HTR-8/SVneo (cell line): ENCODE measurements around the gene GATA3.

Experiments
- DNase-seq: peaks from one replicate; pipeline ENCODE4 v3.0.0; 2011; ENCODE audit warnings: low spot score, mixed read lengths; ENCODE audit not compliant: insufficient read length
- FAIRE-seq: peaks from 2 replicates; lab custom pipeline; 2011; peaks lifted over from hg19 to GRCh38; lab: Jason Lieb, UNC

Gene GATA3

DNA sequence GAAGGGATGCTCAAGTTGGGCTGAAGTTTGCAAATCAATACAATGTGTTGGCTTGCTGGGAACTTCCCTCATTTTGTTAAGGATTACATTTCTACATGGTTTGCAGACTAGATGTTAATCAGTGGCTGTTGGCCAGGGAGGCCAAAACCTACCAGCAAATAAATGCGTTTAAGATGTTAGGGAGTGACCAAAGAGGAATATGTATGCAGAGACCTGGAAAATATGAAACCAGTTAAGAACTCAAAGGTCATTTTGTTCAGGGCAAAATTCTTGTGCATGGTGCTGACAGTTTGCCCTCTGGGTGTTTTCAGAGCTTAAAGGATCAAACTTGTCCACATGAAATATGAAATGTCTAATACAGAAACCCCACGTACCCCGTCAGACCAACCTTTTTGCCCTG lies 30.3 kb downstream of the GATA3 start:
- FAIRE-seq (no peak), DNase-seq (no peak)

- FAIRE-seq (no peak), DNase-seq (no peak)
These were observed 30.8 kb downstream of the GATA3 start for GRCh38 chr10:8085251-8085650.

DNA sequence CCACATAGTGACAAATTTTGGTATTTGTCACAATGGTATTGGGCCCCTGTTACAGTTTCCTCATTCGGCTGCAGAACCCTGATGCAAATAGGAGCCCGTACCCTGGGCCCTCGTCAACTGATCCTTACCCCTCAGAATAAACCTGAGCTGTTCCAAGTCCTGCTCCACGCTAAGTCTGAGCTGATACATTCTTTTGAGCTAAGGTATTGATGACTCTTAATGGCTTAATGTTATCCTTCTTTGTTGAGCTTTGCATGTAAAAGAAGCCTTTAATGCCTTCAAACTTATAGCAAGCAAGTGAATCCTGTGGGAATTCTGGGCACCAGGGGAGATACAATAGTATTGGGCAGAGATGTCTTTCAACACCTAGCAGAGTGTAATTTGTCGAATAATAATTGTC lies 31.8 kb downstream of the GATA3 start:
- no peak for FAIRE-seq
- no peak for DNase-seq

DNA sequence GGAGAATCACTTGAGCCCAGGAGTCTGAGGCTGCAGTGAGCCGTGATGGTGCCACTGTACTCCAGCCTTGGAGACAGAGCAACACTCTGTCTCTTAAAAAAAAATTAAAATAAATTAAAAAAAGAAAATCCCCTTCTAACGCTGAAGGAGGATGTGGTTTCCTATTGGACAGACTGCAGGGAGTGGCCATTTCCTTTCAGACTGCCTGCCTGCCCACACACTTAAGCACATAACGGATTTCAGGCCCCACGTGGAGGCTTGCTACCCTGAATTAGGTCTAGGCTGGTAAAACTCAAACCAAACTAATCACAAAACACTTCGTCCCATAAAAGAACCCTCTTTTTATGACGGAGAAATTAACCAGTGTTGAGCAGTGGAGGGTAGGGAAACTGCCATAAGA lies 34.0 kb downstream of the GATA3 start:
- DNase-seq: no peak

DNA sequence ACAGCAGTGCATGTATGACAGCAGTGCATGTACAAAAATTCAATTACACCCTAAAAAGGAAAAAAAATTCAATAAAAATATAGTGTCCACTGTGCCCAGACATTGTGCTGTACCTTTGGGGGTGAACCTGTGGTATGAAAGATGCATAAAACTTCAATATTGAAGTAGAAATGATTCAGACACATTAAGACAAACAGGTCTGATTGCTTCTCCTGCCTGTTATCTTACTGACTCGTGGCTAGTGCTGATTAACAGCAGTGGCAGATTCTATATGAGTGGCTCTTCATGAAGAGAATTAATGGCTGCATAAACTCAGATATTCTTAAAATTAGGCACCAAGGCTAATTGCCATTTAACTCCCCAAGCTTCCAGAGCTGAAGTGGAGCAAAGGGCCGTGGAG lies 37.9 kb downstream of the GATA3 start:
- DNase-seq (no peak), FAIRE-seq (no peak)

More for the DNA sequence above, 34.0 kb downstream of the GATA3 start:
- FAIRE-seq: no peak

GRCh38 chr10:8095959-8096358 lies 41.5 kb downstream of the GATA3 start:
- DNase-seq: no peak
- FAIRE-seq: no peak

- no peak for FAIRE-seq
- DNase-seq: no peak
These were observed 42.4 kb downstream of the GATA3 start for GRCh38 chr10:8096931-8097330.

- FAIRE-seq (no peak), DNase-seq (no peak)
These were observed 45.9 kb downstream of the GATA3 start for GRCh38 chr10:8100366-8100765.

DNA sequence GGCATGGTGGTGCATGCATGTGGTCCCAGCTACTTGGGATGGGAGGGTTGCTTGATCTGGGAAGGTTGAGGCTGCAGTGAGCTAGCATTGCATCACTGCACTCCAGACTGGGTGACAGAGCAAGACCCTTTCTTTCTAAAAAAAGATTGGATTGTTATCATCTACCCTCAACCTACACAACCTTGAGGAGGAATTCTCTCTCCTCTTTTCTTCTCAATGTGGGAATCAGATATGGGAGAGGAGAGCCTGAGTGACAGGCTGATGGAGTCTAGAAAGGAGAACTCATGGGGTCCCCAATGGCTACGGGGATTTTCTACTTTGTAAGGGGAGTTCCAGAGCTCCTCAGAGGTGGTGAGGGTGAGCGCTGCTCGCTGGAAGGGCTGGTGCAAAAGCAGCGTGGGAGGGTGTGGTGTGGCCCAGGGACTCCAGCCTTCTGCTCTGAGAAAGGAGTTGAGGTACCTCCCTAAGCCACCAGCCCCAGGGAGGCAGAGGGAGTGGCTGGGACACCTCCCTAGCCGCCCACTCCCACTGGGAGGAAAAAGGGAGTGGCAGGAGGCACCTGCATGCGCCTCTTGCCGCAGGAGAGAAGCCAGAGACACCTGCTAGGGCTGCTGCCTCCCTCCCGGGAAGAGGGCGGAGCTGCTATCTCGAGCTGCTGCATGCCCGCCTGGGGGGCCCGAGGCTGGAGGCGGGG lies 48.4 kb downstream of the GATA3 start:
- FAIRE-seq: no peak
- DNase-seq: no peak

DNA sequence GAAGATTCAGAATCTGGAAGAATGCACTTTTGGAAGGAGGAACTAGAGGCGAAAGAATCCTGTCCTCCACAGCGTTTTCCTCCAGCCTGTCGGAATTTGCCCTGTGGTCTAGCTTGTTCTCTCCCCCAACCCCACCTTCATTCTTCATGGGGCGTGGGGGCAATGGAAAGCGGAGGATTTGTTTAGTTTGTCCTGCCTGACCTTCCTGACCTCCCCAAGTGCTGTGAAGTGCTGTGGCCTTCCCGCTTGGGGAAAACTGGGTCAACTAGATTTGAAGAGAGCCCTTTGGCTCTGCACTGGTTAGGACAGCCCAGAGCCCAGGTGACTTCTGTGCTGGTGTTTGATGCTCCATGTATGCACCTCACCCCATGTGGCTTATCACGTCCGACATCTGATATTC lies 49.1 kb downstream of the GATA3 start:
- no peak for FAIRE-seq
- no peak for DNase-seq

DNA sequence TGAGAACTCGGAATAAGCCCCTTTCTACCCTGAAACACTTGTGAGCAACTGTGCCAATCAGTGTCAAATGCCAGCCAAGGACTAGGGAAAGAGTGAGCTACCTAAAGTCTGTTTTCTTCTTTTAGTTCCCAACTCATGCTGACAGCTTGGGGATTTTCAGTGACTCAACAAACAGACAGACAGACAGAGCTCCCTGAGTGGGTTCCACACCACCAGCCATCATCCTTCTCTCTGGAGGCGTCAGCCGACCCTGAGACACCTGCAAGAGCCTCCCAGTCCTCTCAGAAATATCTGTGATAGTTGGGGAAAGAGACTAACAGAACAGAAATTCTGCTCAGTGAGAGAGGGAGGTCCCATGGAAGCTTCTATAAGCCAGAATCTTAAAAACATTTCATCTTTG lies 49.5 kb downstream of the GATA3 start:
- no peak for FAIRE-seq
- no peak for DNase-seq

- DNase-seq (no peak), FAIRE-seq (no peak)
These were observed 50.2 kb downstream of the GATA3 start for GRCh38 chr10:8104721-8105120.

DNA sequence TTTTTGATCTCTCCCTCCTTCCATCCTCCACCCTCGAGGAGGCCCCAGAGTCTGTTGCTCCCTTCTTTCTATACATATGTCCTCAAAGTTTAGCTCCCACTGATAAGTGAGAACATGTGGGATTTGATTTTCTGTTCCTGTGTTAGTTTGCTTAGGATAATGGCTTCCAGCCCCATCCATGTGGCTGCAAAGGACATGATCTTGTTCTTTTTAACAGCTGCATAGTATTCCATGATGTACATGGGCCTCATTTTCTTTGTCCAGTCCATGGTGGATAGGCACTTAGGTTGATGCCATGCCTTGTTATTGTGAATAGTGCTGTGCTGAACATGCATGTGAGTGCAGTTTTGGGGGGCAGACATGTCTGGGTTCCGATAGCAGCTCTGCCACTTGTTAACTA lies 51.4 kb downstream of the GATA3 start:
- FAIRE-seq (no peak), DNase-seq (no peak)

GRCh38 chr10:8112230-8112905 lies 57.9 kb downstream of the GATA3 start:
- no peak for DNase-seq
- no peak for FAIRE-seq

DNA sequence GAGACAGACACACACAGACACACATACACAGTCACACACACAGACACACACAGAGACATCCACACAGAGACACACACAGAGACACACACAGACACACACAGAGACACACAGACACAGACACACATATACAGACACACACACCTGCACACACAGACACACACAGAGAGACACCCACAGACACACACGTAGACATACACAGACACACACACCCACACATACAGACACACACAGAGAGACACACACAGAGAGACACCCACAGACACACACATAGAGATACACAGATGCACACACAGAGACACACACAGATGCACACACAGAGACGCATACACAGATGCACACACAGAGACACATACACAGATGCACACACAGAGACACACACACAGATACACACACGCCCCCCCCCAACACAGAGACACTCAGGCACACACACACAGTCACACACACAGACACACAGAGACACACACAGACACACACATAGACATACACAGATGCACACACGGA lies 58.5 kb downstream of the GATA3 start:
- FAIRE-seq (peak; percentile 94), DNase-seq (no peak)

- FAIRE-seq: no peak
- no peak for DNase-seq
These were observed 59.1 kb downstream of the GATA3 start for GRCh38 chr10:8113616-8114015.

GRCh38 chr10:8114741-8115617 lies 60.5 kb downstream of the GATA3 start:
- FAIRE-seq (no peak), DNase-seq (no peak)

DNA sequence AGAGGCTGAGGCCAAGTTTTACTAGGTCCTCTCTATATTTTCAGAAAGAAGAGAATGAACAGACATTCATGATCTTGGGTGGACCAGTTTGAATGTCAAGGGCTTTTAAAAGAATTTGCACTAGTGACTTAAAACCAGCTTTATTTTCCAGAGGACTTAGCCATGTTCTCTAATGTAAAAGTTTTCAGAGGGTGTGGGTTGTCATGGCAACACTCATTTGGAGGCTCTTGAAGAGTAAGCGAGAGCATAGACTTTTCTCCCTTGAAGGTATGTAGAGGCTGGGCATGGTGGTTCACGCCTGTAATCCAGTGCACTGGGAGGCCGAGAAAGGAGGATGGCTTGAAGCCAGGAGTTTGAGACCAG lies 61.1 kb downstream of the GATA3 start:
- DNase-seq: no peak
- FAIRE-seq: no peak

DNA sequence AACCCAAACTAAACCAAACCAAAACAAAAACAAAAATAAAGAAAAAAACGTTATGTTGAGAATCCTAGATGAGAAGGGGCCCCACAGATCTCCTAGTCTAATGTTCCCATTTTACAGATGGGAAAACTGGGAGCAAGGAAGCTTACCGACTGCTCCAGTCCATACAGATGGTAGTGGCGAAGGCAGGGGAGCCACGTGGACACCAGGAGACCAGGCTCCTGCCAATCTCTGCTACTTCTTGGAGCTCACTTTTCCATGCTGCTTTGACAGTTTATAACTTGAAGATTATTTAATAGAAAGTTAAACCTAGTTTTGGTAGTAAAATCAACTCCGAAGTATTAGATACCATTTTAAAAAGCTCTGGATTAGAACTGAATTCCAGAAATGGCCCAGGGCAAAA lies 62.0 kb downstream of the GATA3 start:
- no peak for FAIRE-seq
- DNase-seq: no peak

DNA sequence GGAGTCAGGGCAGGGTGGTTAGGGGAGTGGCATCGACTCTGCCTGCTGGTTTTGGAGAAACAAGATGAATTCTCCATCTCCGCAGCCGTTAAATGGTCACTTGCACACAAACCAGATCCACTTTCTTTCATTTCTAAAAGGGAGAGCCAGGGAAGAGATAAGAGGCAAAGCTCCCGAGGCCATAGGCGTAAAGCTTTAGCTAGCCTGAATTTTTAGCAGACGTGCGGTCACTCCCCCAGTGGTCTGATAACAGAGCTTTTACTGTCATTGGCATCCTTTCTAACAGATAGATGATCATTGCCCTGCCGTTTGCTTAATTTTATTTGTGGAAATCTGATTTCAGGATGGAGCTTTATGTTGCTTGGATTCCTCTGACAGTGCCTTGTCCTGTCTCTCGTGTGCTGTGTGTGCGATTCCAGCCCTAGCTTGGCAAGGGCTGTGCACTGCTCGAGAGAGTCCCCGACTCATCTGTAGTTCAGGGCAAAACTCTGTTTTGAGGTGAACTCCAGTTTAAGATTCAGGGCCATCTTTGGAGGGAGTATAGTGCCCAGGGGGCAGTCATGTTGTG lies 62.5 kb downstream of the GATA3 start:
- DNase-seq (no peak), FAIRE-seq (no peak)
